Measurements from ENCODE around the gene SEPTIN2.

The SEPTIN2 gene

DNA sequence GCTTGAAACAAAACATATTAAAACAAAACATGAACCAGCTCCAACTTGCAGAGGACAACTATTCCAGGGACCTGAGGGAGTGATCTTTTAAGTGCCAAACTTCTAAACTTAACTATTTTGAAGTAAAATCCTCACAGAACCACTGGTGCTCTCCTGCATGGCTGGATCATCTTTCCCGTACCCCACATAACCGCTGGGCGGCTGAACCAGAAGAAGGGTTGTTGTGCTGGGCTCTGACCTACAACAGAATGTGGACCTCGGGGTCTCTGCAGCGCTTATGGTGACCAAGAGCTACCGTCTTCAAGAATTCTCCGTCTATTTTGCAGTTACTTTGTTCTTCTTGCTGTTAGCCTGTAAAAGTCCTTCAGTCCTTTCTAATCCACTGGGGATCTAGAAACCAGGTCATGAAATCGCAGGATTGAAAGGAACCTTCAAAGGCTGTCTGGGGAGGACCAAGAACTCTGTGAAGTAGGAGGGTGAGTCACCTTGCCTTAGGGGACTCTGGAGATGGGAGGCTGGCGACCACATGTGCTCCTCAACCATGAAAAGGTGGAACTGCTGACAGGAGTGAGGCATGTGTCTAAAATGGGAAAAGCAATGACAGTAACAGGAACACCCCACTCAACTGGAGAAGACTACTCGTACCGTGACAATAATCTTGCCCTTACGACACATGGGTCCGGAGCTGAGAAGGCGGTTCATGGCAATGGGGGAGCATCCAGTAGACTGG lies 46.8 kb upstream of the SEPTIN2 start:
- no peak overlapping the region for H2BK12ac ChIP-seq (ENCODE audit: low read length)
- no CpG with 5 or more reads among the region's 14 CpGs for WGBS, 2 donors (ENCODE audit: extremely low coverage in 2 of 2, insufficient read length in 2 of 2, insufficient replicate concordance in 1 of 2)
- no peaks in the 10 kb centered on the region for H3K27me3 ChIP-seq (ENCODE audit: control insufficient read depth in 3 of 3, insufficient read depth in 3 of 3, low read depth in 1 of 3, low read length in 3 of 3)
- H3K23ac ChIP-seq (ENCODE audit: low read depth, low read length, poor library complexity) = no peak overlapping the region
- H3K14ac ChIP-seq (ENCODE audit: low read length) = no peak overlapping the region
- no peak overlapping the region for H3K27ac ChIP-seq (replicated peaks; ENCODE audit: low read length)
- H2BK120ac ChIP-seq (ENCODE audit: low read depth, low read length) = no peak overlapping the region
- no peak overlapping the region for H2AFZ ChIP-seq (ENCODE audit: low read length)
- no peak overlapping the region for H3K4me2 ChIP-seq (ENCODE audit: insufficient read depth, low read length, poor library complexity, severe bottlenecking)
- H3K79me1 ChIP-seq (ENCODE audit: low read depth, low read length) = peaks cover 3% of the 10 kb centered on the region
- peaks cover 9 to 52% of the 10 kb centered on the region in 2 donors for H3K36me3 ChIP-seq (replicated peaks in 1 of 2; ENCODE audit: control insufficient read depth in 2 of 2, insufficient read depth in 2 of 2, low read length in 2 of 2)
- H2AK5ac ChIP-seq (ENCODE audit: low read depth, low read length) = no peak overlapping the region
- no peak overlapping the region for H3K18ac ChIP-seq (ENCODE audit: low read length)
- no peak overlapping the region for H4K8ac ChIP-seq (ENCODE audit: low read depth, low read length)
- H3K9ac ChIP-seq (ENCODE audit: low read depth, low read length, poor library complexity) = no peak overlapping the region
- H3K4me1 ChIP-seq (ENCODE audit: control insufficient read depth in 2 of 2, insufficient read depth in 1 of 2, low read depth in 1 of 2, low read length in 2 of 2) = peaks cover 1 to 7% of the 10 kb centered on the region in 2 donors
- no peak overlapping the region for H3K4me3 ChIP-seq (ENCODE audit: low read length in 2 of 2)
- H2BK5ac ChIP-seq (ENCODE audit: low read length) = no peak overlapping the region
- no peaks in the 10 kb centered on the region for H3K9me3 ChIP-seq (replicated peaks in 1 of 2; ENCODE audit: control insufficient read depth in 2 of 2, insufficient read depth in 1 of 2, low read depth in 1 of 2, low read length in 2 of 2)
- no peak overlapping the region for H4K91ac ChIP-seq (ENCODE audit: low read depth, low read length, poor library complexity)
- no peak for DNase-seq (ENCODE audit: low spot score)
- H2BK15ac ChIP-seq (ENCODE audit: low read length) = no peak overlapping the region
- no peak overlapping the region for H3K4ac ChIP-seq (ENCODE audit: low read length)

DNA sequence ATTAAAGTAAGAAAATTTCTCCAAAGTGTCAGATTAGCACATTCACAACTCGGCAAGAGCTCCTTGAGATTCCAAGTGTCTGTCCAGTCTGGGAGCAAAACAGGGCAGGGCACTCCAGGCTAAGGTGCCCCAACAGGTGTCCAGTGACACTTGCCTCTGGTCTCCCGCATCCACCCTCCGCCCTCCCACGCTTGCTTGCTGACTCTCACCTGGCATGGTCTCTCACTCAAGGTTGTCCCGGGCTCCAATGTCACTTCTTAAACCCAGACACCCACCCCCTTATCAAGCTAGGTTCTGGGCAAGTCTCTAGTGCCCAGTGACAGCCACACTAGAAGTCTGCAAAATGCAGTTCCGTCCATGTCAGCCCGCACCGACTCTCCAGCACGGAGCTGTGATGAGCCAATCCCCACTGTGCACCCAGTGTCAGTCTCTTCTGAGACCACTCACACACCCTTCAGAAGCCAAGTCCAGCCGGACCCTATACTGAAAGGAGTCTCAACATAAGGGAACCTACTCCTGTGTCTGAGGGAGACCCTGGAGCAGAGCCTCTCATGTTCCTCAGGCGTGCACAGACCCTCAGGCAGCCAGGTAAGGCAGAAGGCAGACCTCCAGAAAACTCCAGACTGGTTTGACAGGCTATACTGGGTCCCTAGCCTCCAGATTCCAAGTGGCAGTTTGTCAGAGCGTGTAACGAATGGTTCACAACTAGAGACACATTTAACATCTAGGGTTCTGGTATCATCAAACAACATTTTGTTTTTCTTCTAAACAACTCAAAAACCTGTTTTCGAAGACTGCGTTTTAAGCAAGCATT lies 45.8 kb upstream of the SEPTIN2 start:
- H3K4me2 ChIP-seq (ENCODE audit: insufficient read depth, low read length, poor library complexity, severe bottlenecking) = no peak overlapping the region
- peaks cover 4 to 7% of the 10 kb centered on the region in 2 donors for H3K4me1 ChIP-seq (ENCODE audit: control insufficient read depth in 2 of 2, insufficient read depth in 1 of 2, low read depth in 1 of 2, low read length in 2 of 2)
- DNase-seq (ENCODE audit: low spot score) = no peak
- no peak overlapping the region for H4K91ac ChIP-seq (ENCODE audit: low read depth, low read length, poor library complexity)
- H3K4ac ChIP-seq (ENCODE audit: low read length) = no peak overlapping the region
- no peak overlapping the region for H3K4me3 ChIP-seq (ENCODE audit: low read length in 2 of 2)
- no peak overlapping the region for H3K18ac ChIP-seq (ENCODE audit: low read length)
- no CpG with 5 or more reads among the region's 15 CpGs for WGBS, 2 donors (ENCODE audit: extremely low coverage in 2 of 2, insufficient read length in 2 of 2, insufficient replicate concordance in 1 of 2)
- no peak overlapping the region for H2AFZ ChIP-seq (ENCODE audit: low read length)
- no peak overlapping the region for H3K27ac ChIP-seq (replicated peaks; ENCODE audit: low read length)
- H2AK5ac ChIP-seq (ENCODE audit: low read depth, low read length) = no peak overlapping the region
- no peak overlapping the region for H3K14ac ChIP-seq (ENCODE audit: low read length)
- no peaks in the 10 kb centered on the region for H3K27me3 ChIP-seq (ENCODE audit: control insufficient read depth in 3 of 3, insufficient read depth in 3 of 3, low read depth in 1 of 3, low read length in 3 of 3)
- no peak overlapping the region for H2BK120ac ChIP-seq (ENCODE audit: low read depth, low read length)
- peaks cover 13 to 52% of the 10 kb centered on the region in 2 donors for H3K36me3 ChIP-seq (replicated peaks in 1 of 2; ENCODE audit: control insufficient read depth in 2 of 2, insufficient read depth in 2 of 2, low read length in 2 of 2)
- no peaks in the 10 kb centered on the region for H3K9me3 ChIP-seq (replicated peaks in 1 of 2; ENCODE audit: control insufficient read depth in 2 of 2, insufficient read depth in 1 of 2, low read depth in 1 of 2, low read length in 2 of 2)
- no peak overlapping the region for H2BK5ac ChIP-seq (ENCODE audit: low read length)
- H2BK15ac ChIP-seq (ENCODE audit: low read length) = no peak overlapping the region
- H3K79me1 ChIP-seq (ENCODE audit: low read depth, low read length) = peaks cover 6% of the 10 kb centered on the region
- no peak overlapping the region for H3K23ac ChIP-seq (ENCODE audit: low read depth, low read length, poor library complexity)
- H2BK12ac ChIP-seq (ENCODE audit: low read length) = no peak overlapping the region
- no peak overlapping the region for H3K9ac ChIP-seq (ENCODE audit: low read depth, low read length, poor library complexity)
- H4K8ac ChIP-seq (ENCODE audit: low read depth, low read length) = no peak overlapping the region

DNA sequence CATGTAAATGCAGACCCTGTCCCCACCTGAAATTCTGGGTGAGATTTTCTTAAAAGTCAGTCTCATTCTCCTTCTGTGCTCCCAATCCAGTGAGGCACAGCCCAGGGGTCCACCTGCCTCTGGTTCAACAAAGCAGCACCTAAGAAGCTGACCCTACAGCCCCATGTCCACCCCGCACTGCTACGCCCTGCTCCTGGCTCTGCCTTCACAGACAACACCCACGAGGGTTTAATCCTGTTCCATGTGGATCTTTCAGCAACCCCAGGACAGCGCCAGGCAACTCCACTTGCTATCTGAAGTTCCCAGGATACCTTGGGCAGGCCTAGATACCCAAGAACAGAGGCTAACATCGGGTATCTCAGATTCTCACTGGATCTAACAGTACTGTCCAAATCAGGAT lies 45.2 kb upstream of the SEPTIN2 start:
- Histone ChIP-seq H2BK15ac (ENCODE audit: low read length) (no peak overlapping the region), H4K8ac (ENCODE audit: low read depth, low read length) (no peak overlapping the region), H3K27ac (replicated peaks; ENCODE audit: low read length) (no peak overlapping the region), H3K9ac (ENCODE audit: low read depth, low read length, poor library complexity) (no peak overlapping the region), H2BK120ac (ENCODE audit: low read depth, low read length) (no peak overlapping the region), H2BK12ac (ENCODE audit: low read length) (no peak overlapping the region), H3K27me3 (ENCODE audit: control insufficient read depth in 3 of 3, insufficient read depth in 3 of 3, low read depth in 1 of 3, low read length in 3 of 3) (no peaks in the 10 kb centered on the region), H3K14ac (ENCODE audit: low read length) (no peak overlapping the region), H3K18ac (ENCODE audit: low read length) (no peak overlapping the region), H3K36me3 (replicated peaks in 1 of 2; ENCODE audit: control insufficient read depth in 2 of 2, insufficient read depth in 2 of 2, low read length in 2 of 2) (peaks cover 10 to 49% of the 10 kb centered on the region in 2 donors), H2AK5ac (ENCODE audit: low read depth, low read length) (no peak overlapping the region), H4K91ac (ENCODE audit: low read depth, low read length, poor library complexity) (no peak overlapping the region), H3K4ac (ENCODE audit: low read length) (no peak overlapping the region), H3K79me1 (ENCODE audit: low read depth, low read length) (peaks cover 6% of the 10 kb centered on the region), H3K23ac (ENCODE audit: low read depth, low read length, poor library complexity) (peak overlapping the region; percentile 53), H3K4me3 (ENCODE audit: low read length in 2 of 2) (no peak overlapping the region), H2BK5ac (ENCODE audit: low read length) (no peak overlapping the region), H3K4me2 (ENCODE audit: insufficient read depth, low read length, poor library complexity, severe bottlenecking) (no peak overlapping the region), H2AFZ (ENCODE audit: low read length) (no peak overlapping the region), H3K4me1 (ENCODE audit: control insufficient read depth in 2 of 2, insufficient read depth in 1 of 2, low read depth in 1 of 2, low read length in 2 of 2) (peaks cover 4 to 7% of the 10 kb centered on the region in 2 donors), H3K9me3 (replicated peaks in 1 of 2; ENCODE audit: control insufficient read depth in 2 of 2, insufficient read depth in 1 of 2, low read depth in 1 of 2, low read length in 2 of 2) (peaks cover 0 to 5% of the 10 kb centered on the region in 2 donors)
- no peak for DNase-seq (ENCODE audit: low spot score)
- WGBS, 2 donors (ENCODE audit: extremely low coverage in 2 of 2, insufficient read length in 2 of 2, insufficient replicate concordance in 1 of 2) = no CpG with 5 or more reads among the region's 5 CpGs

DNA sequence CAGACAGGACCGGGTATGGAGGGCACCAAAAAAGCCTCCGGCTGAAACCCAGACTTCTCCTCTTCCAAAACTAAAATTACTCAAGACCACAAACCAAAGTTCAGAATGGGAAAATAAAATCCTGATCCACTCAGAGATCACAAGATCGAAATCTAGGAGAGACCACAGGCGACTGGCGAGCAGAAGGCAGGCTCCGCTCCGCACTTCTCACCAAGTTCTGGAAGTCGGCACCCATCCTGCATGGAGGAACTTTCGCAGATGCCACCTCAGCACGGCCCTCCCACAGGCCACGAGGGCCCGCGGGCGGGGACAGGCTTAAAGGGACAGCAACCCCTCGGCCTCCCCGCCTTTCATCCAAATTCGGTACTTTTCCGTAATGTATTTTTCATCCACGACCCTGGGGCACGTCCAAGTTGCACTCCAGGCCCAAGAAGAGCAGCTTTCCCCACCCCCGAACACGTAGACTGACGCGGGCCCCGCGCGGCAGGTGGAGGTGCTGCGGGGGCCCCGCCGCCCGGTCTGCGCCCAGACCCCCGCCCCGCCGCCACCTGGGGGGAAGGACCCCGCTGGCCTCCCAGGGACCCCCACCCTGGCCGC lies 43.9 kb upstream of the SEPTIN2 start:
- Histone ChIP-seq H3K27ac (replicated peaks; ENCODE audit: low read length) (no peak overlapping the region), H2AK5ac (ENCODE audit: low read depth, low read length) (no peak overlapping the region), H3K9me3 (replicated peaks in 1 of 2; ENCODE audit: control insufficient read depth in 2 of 2, insufficient read depth in 1 of 2, low read depth in 1 of 2, low read length in 2 of 2) (peaks cover 0 to 10% of the 10 kb centered on the region in 2 donors), H2BK5ac (ENCODE audit: low read length) (peak overlapping the region; percentile 30), H3K23ac (ENCODE audit: low read depth, low read length, poor library complexity) (peak overlapping the region; percentile 52), H2BK120ac (ENCODE audit: low read depth, low read length) (no peak overlapping the region), H3K9ac (ENCODE audit: low read depth, low read length, poor library complexity) (peak overlapping the region; percentile 93), H4K8ac (ENCODE audit: low read depth, low read length) (no peak overlapping the region), H3K4me2 (ENCODE audit: insufficient read depth, low read length, poor library complexity, severe bottlenecking) (peak overlapping the region; percentile 74), H3K4me3 (ENCODE audit: low read length in 2 of 2) (peak overlapping the region; percentile 64 to 89), H4K91ac (ENCODE audit: low read depth, low read length, poor library complexity) (no peak overlapping the region), H3K18ac (ENCODE audit: low read length) (peak overlapping the region; percentile 73), H3K4ac (ENCODE audit: low read length) (no peak overlapping the region), H3K14ac (ENCODE audit: low read length) (no peak overlapping the region), H2BK12ac (ENCODE audit: low read length) (no peak overlapping the region), H3K36me3 (replicated peaks in 1 of 2; ENCODE audit: control insufficient read depth in 2 of 2, insufficient read depth in 2 of 2, low read length in 2 of 2) (peaks cover 6 to 36% of the 10 kb centered on the region in 2 donors), H2AFZ (ENCODE audit: low read length) (peak overlapping the region; percentile 86), H3K4me1 (ENCODE audit: control insufficient read depth in 2 of 2, insufficient read depth in 1 of 2, low read depth in 1 of 2, low read length in 2 of 2) (peaks cover 4 to 7% of the 10 kb centered on the region in 2 donors), H3K27me3 (ENCODE audit: control insufficient read depth in 3 of 3, insufficient read depth in 3 of 3, low read depth in 1 of 3, low read length in 3 of 3) (no peaks in the 10 kb centered on the region), H2BK15ac (ENCODE audit: low read length) (no peak overlapping the region), H3K79me1 (ENCODE audit: low read depth, low read length) (peaks cover 6% of the 10 kb centered on the region)
- DNase-seq (ENCODE audit: low spot score) = peak; percentile 20
- no CpG with 5 or more reads among the region's 37 CpGs for WGBS, 2 donors (ENCODE audit: extremely low coverage in 2 of 2, insufficient read length in 2 of 2, insufficient replicate concordance in 1 of 2)
